ENCODE measurements around the gene ZNF197.
"Not testable (repeated sequence)": the region's sequence is repeated elsewhere in the genome, so short reads cannot be mapped to it uniquely, and the experiment has no call there.

ZNF197 gene

DNA sequence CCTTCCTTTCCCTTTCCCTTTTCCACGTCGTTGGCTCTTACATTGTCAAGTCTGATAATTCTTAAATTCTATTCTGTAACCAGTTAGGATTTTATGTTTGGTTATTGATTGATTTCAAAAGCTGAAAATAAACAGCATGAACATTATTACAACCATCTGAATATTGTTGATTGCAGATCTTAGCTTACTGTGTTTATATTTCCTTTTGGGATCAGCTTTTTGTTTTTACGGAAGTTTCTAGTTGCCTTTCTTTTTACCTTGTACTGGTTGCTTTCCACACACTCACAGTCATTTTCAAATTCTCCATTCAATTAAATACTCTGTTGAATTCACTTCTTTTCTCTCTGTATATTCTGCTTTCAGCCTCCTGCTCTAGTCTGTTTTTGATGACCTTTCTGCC lies 40.3 kb downstream of the ZNF197 start:
- DNase-seq: no peak

- DNase-seq: no peak
These were observed 41.5 kb downstream of the ZNF197 start for GRCh38 chr3:44666346-44666745.

DNA sequence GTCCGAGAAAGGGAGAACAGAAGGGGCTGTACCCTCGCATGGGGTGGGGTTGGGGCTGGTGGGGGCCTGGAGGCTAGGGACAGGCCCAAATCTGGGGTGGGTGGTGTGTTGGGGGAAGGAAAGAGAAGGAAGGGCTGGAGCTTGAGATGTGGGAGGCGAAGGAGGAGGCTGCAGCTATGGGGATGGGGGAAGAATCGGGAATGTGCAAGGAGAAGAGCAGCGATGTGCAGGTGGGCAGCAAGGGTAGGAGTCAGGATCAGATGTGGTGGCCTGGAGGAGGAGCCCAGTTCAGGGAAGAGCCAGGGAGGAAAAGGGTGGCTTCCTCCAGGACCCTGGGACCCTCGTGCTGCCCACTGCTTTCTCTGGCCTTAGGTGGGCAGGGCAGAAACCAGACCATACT lies 44.9 kb downstream of the ZNF197 start:
- DNase-seq: no peak

- not testable (repeated sequence) for DNase-seq
These were observed 48.6 kb downstream of the ZNF197 start for GRCh38 chr3:44673466-44673865.

DNA sequence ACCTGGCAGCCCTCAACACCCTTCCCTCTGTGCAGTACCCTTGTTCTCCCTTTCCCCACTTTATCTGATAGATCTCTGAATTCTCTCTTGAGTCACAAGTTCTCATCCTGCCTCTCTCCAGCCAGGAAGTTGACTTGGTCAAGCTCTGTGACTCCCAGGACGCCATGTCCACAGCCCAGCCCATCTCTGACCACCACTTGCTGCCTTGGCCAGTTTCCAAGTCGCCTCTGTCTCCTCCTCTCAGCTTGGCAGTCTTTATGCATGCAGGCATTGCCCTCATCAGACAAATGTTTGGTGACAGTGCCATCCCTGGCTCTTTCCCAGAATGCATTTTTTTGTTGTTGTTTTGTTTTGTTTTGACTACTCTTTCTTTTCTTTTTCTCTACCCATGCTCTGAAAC lies 49.4 kb downstream of the ZNF197 start:
- DNase-seq: no peak

DNA sequence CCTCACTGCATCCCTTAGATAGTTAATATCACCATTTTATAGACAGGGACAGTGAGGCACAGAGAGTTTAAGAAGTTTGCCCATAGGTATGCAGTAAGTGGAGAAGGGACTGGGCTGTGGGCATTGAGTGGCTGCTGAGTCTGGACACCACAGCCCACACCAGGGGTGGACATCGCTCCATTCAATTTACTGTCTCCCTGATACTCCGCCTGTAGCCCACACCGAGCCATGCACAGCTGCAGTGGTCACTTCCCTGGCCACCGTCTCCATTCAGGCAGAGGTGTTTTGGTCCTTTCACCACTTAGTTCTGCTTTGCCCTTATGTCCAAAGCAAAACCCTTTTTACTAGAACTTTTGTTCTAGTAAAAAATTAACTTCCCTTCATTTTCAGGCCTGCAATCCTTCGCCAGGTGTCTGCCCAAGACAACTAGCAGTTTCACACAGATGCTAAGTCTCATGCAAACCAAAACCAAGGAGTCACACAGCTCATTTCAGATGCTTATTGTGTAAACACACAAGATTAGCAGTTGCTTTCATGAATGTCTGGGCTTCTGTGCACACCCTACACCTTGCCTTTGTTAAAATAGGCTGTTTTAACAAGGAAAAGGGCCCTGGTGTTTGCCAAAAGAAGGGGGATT lies 53.8 kb downstream of the ZNF197 start:
- DNase-seq: no peak

DNA sequence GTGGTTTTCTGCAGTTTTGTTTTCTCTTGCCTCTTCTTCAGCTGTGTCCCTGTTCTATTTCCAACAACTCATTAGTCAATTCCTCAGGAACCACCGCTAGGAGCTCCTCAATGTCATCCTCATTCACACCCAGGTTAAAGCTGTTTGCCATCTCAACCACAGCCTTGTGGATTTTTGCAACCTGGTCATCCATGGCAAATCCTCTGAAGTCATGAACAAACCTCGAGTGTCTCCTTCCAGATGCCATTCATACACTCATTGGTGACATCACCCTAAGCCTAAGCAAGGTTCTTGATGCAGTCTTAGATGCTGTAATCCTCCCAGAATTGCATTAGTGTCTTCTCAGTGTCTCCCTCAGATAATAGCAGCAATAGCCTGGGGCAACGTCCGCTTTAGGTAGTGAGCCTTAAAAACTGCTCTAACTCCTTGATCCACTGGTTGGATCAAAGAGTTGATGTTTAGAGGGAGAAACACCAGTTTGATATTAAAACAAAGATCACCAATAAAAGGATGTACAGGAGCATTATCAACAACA lies 56.2 kb downstream of the ZNF197 start:
- no peak for DNase-seq

DNA sequence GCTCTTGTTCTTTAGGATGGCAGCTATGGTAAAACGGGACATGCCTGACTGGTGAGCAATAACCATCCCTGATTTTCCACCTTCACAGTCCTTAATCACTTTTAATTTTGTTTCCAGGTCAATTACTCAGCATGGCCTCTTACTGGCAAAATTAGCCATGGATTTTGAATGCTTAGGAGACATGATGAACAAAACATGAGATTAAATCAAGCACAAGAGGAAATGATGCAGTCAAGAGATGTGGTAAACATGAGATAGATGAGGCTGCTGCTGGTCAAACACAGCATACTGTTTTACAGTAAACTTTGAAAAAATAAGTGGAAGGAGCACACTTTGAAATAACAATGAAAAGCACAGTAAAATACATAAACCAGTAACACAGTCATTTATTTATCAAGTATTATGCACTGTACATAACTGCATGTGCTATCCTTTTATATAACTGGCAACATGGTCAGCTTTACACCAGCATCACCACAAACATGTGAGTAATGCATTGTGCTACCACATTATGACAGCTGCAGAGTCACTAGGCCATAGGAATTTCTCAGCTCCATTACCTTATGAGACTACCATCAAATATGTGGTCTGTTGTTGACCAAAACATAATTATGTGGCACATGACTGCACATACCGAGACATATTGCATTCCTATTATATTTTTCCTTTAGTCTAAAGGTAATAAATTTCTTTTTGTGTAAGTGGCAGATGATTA lies 57.5 kb downstream of the ZNF197 start:
- no peak for DNase-seq

- no peak for DNase-seq
These were observed 60.4 kb downstream of the ZNF197 start for GRCh38 chr3:44685128-44685800.

GRCh38 chr3:44687898-44688297 lies 63.1 kb downstream of the ZNF197 start:
- DNase-seq: no peak
